Tibial nerve (tissue), 4 donors: ENCODE data around the gene CD200.

Source experiments
- CTCF ChIP-seq, 5 experiments: fragments of 200-600 bp in 3 of 5; fragments of 450-650 bp in 2 of 5; sonication (generic) in 3 of 5; IDR thresholded peaks; one replicate each; pipeline ENCODE4 v1.5.1; 2016 to 2019; ENCODE audit warnings: antibody characterized with exemption in 5 of 5, mild to moderate bottlenecking in 3 of 5, moderate library complexity in 2 of 5
- EP300 ChIP-seq, 2 donors: sonication (generic); formaldehyde crosslinking; IDR thresholded peaks; one replicate each; pipeline ENCODE4 v1.6.1; 2017; ENCODE audit warnings: antibody characterized with exemption in 2 of 2, mild to moderate bottlenecking in 1 of 2
- POLR2A ChIP-seq, 2 donors: fragments of 450-650 bp; IDR thresholded peaks; one replicate each; pipeline ENCODE4 v1.6.1; 2017; ENCODE audit warnings: antibody characterized with exemption in 2 of 2, mild to moderate bottlenecking in 2 of 2, moderate library complexity in 2 of 2

GRCh38 chr3:112393360-112393728, 60.4 kb downstream of the CD200 start:
- no peak for TF ChIP-seq CTCF (IDR thresholded peaks at IDR 0.05)
- no peak for TF ChIP-seq POLR2A (IDR thresholded peaks at IDR 0.05)
- no peak for TF ChIP-seq EP300 (IDR thresholded peaks at IDR 0.05)
